ENCODE data around the gene SELE.

DNA sequence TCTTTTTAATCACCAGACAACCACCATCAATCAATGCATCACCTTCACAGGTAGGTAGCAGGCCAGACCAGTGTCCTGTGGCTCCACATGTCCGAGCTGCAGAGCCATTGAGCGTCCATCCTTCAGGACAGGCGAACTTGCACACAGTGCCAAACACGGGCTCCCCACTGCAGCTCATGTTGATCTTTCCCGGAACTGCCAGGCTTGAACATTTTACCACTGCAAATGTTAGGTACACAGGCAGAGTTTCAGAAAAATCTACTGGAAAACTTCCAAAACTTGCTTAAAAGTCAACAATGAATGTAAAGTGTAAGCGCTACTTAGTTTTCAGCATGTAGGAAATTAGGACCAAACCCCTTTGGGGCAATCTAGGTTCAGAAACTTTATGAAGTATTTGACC lies 6.6 kb downstream of the SELE start:
- TF ChIP-seq, protein P1, sequence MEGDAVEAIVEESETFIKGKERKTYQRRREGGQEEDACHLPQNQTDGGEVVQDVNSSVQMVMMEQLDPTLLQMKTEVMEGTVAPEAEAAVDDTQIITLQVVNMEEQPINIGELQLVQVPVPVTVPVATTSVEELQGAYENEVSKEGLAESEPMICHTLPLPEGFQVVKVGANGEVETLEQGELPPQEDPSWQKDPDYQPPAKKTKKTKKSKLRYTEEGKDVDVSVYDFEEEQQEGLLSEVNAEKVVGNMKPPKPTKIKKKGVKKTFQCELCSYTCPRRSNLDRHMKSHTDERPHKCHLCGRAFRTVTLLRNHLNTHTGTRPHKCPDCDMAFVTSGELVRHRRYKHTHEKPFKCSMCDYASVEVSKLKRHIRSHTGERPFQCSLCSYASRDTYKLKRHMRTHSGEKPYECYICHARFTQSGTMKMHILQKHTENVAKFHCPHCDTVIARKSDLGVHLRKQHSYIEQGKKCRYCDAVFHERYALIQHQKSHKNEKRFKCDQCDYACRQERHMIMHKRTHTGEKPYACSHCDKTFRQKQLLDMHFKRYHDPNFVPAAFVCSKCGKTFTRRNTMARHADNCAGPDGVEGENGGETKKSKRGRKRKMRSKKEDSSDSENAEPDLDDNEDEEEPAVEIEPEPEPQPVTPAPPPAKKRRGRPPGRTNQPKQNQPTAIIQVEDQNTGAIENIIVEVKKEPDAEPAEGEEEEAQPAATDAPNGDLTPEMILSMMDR (IDR thresholded peaks at IDR 0.05), result no peak
- TF ChIP-seq EZH2phosphoT487 (IDR thresholded peaks at IDR 0.05) (no peak), EZH2 (IDR thresholded peaks at IDR 0.05) (no peak)
